HCT116 (cell line): ENCODE data around the gene TTC33. TPM values are rescaled to one million over a fixed set of nuclear protein-coding genes. Genes with fewer than 3 reads are reported as not detected.

ENCODE experiments used
- ATAC-seq: fragments of 200-7000 bp; cut with Tn5 transposase; 2 replicates; pipeline ENCODE4 v1.9.1; 2020; ENCODE audit warnings: mild to moderate bottlenecking, moderate library complexity
- BruUV-seq: library from RNA; stranded (reverse); fragments of 400-500 nt; replicated peaks from 2 replicates; lab custom pipeline; 2021; lab: Mats Ljungman, UMichigan
- CTCF ChIA-PET: fragments of 300-600 bp; sonication (Branson Sonifier 250); formaldehyde crosslinking; loops from one replicate; lab custom pipeline; 2021; ENCODE audit warnings: antibody characterized with exemption; lab: Charles Lee
- POLR2A ChIA-PET: fragments of 300-600, 350-600 bp; sonication (Branson Sonifier 250); formaldehyde crosslinking; loops from one replicate; lab custom pipeline; 2021; ENCODE audit warnings: antibody characterized with exemption; lab: Charles Lee
- RAD21 ChIA-PET, 2 experiments: fragments of 300-600 bp; sonication (Branson Sonifier 250); formaldehyde crosslinking; loops; one replicate each; lab custom pipeline; 2023; ENCODE audit warnings: low total read pairs in 2 of 2; ENCODE audit not compliant: uncharacterized antibody in 2 of 2, unreplicated experiment in 2 of 2, low non-redundant PET in 1 of 2; lab: Charles Lee
- DNase-seq: peaks from one replicate; pipeline ENCODE4 v3.0.0-alpha.2; 2010; ENCODE audit warnings: low read depth, low spot score
- H2AFZ ChIP-seq: fragments of 200-600 bp; shearing (Covaris generic), sonication (generic); 2 replicates; pipeline ENCODE4 v1.6.1; 2017; ENCODE audit warnings: low read depth, mixed run types, mixed read lengths, antibody characterized with exemption, low read length; ENCODE audit not compliant: poor library complexity, severe bottlenecking
- H3K27ac ChIP-seq: 2 replicates; pipeline ENCODE4 v1.5.1; 2012; ENCODE audit warnings: low read depth, low read length
- H3K27me3 ChIP-seq: fragments of 200-600 bp; sonication (generic); 2 replicates; pipeline ENCODE4 v1.6.1; 2016; ENCODE audit warnings: mixed run types, low read length, mixed read lengths; ENCODE audit not compliant: insufficient read depth
- H3K36me3 ChIP-seq, 2 experiments: fragments of 200-500 bp in 1 of 2; fragments of 200-600 bp in 1 of 2; sonication (Bioruptor generic) in 1 of 2; sonication (generic) in 1 of 2; 2 replicates each; pipeline versions ENCODE4 v1.5.1 to v1.6.1; 2014 to 2016; ENCODE audit warnings: low read length in 2 of 2, inconsistent platforms in 1 of 2, mixed read lengths in 1 of 2, mixed run types in 1 of 2; ENCODE audit not compliant: insufficient read depth in 2 of 2, control insufficient read depth in 1 of 2
- H3K4me1 ChIP-seq, 2 experiments: fragments of 200-600 bp in 1 of 2; sonication (generic) in 1 of 2; 2 replicates each; pipeline versions ENCODE4 v1.5.1 to v1.6.1; 2012 to 2017; ENCODE audit warnings: low read length in 2 of 2, inconsistent platforms in 1 of 2, mild to moderate bottlenecking in 1 of 2, mixed read lengths in 1 of 2, mixed run types in 1 of 2, moderate library complexity in 1 of 2; ENCODE audit not compliant: insufficient read depth in 2 of 2, control insufficient read depth in 1 of 2
- H3K4me2 ChIP-seq: fragments of 200-600 bp; sonication (generic); 2 replicates; pipeline ENCODE4 v1.6.1; 2017; ENCODE audit warnings: mixed run types, low read length, mixed read lengths
- H3K4me3 ChIP-seq, 2 experiments: fragments of 200-600 bp in 1 of 2; sonication (generic) in 1 of 2; replicated peaks in 1 of 2; 2 replicates each; pipeline ENCODE4 v1.5.1; 2011 to 2016; ENCODE audit warnings: low read length in 2 of 2, control low read depth in 1 of 2, low read depth in 1 of 2, mild to moderate bottlenecking in 1 of 2, mixed read lengths in 1 of 2, mixed run types in 1 of 2
- H3K79me2 ChIP-seq: fragments of 200-600 bp; sonication (generic); 2 replicates; pipeline ENCODE4 v1.6.1; 2017; ENCODE audit warnings: mild to moderate bottlenecking, mixed run types, low read length, moderate library complexity, mixed read lengths; ENCODE audit not compliant: insufficient read depth
- H3K9ac ChIP-seq: fragments of 200-600 bp; sonication (generic); 2 replicates; pipeline ENCODE4 v1.6.1; 2016; ENCODE audit warnings: low read length, mixed read lengths
- H3K9me2 ChIP-seq: fragments of 200-600 bp; sonication (generic), shearing (Covaris generic); 2 replicates; pipeline ENCODE4 v1.6.1; 2017; ENCODE audit warnings: mixed run types, mild to moderate bottlenecking, moderate library complexity; ENCODE audit not compliant: insufficient read depth
- H3K9me3 ChIP-seq, 2 experiments: fragments of 200-500 bp in 1 of 2; fragments of 200-600 bp in 1 of 2; sonication (Bioruptor generic) in 1 of 2; sonication (generic) in 1 of 2; 2 replicates each; pipeline ENCODE4 v1.6.1; 2014 to 2017; ENCODE audit warnings: low read length in 2 of 2, mixed read lengths in 2 of 2, inconsistent platforms in 1 of 2, low read depth in 1 of 2, mild to moderate bottlenecking in 1 of 2, mixed run types in 1 of 2, moderate library complexity in 1 of 2; ENCODE audit not compliant: control insufficient read depth in 1 of 2, insufficient read depth in 1 of 2
- H4K20me1 ChIP-seq: fragments of 200-600 bp; sonication (generic), shearing (Covaris generic); 2 replicates; pipeline ENCODE4 v1.6.1; 2017; ENCODE audit warnings: mixed run types, mild to moderate bottlenecking, moderate library complexity; ENCODE audit not compliant: insufficient read depth
- ATF3 ChIP-seq: IDR thresholded peaks from 2 replicates; pipeline ENCODE4 v1.6.1; 2012
- CBX3 ChIP-seq: IDR thresholded peaks from 2 replicates; pipeline ENCODE4 v1.6.1; 2012; ENCODE audit warnings: low read depth
- CEBPB ChIP-seq: IDR thresholded peaks from 2 replicates; pipeline ENCODE4 v1.6.1; 2012; ENCODE audit warnings: low read depth
- CTCF ChIP-seq, 3 experiments: fragments of 200-600 bp in 1 of 3; sonication (generic) in 1 of 3; IDR thresholded peaks in 2 of 3; conservative IDR thresholded peaks in 1 of 3; 2 replicates each; pipeline ENCODE4 v1.5.1; 2012 to 2017; ENCODE audit warnings: low read depth in 2 of 3, low read length in 2 of 3, antibody characterized with exemption in 1 of 3, borderline replicate concordance in 1 of 3, control low read depth in 1 of 3, mild to moderate bottlenecking in 1 of 3, mixed read lengths in 1 of 3, mixed run types in 1 of 3, moderate library complexity in 1 of 3; ENCODE audit not compliant: insufficient read depth in 1 of 3
- EGR1 ChIP-seq: IDR thresholded peaks from 2 replicates; pipeline ENCODE4 v1.6.1; 2012; ENCODE audit warnings: low read depth
- ELF1 ChIP-seq: IDR thresholded peaks from 2 replicates; pipeline ENCODE4 v1.6.1; 2012; ENCODE audit warnings: low read depth, borderline replicate concordance
- EZH2phosphoT487 ChIP-seq: fragments of 200-600 bp; IDR thresholded peaks from 2 replicates; pipeline ENCODE4 v1.6.1; 2018; ENCODE audit warnings: antibody characterized with exemption, borderline replicate concordance
- POLR2A ChIP-seq: IDR thresholded peaks from 2 replicates; pipeline ENCODE4 v1.7.0; 2011; ENCODE audit warnings: borderline replicate concordance; ENCODE audit not compliant: insufficient read depth, insufficient read length; ENCODE audit errors: extremely low read depth
- SP1 ChIP-seq: IDR thresholded peaks from 2 replicates; pipeline ENCODE4 v1.6.1; 2012; ENCODE audit warnings: low read depth
- TCF7L2 ChIP-seq: IDR thresholded peaks from 2 replicates; pipeline ENCODE4 v1.7.0; 2011; ENCODE audit warnings: borderline replicate concordance, inconsistent platforms; ENCODE audit not compliant: insufficient read depth, insufficient read length; ENCODE audit errors: extremely low read depth
- YY1 ChIP-seq: IDR thresholded peaks from 2 replicates; pipeline ENCODE4 v1.6.1; 2011; ENCODE audit warnings: low read length, low read depth, moderate library complexity, mild to moderate bottlenecking; ENCODE audit not compliant: insufficient replicate concordance; ENCODE audit errors: extremely low read depth
- ZNF274 ChIP-seq: fragments of 200-500 bp; sonication (Bioruptor generic); IDR thresholded peaks from 2 replicates; pipeline ENCODE4 v1.6.1; 2014; ENCODE audit warnings: mild to moderate bottlenecking, low read depth, low read length, inconsistent platforms
- intact Hi-C: fragments of 100-400 bp; cut with micrococcal nuclease; formaldehyde crosslinking; loops from 2 replicates; pipeline ENCODE4 v1.10.0; 2022
- total RNA-seq: library from RNA; stranded (reverse); gene quantifications from one replicate; pipeline ENCODE4 v1.2.1, GENCODE V29; 2021; ENCODE audit not compliant: unreplicated experiment

The TTC33 gene
- total RNA-seq, 1 experiment from 2014 or later = 14.5 TPM

DNA sequence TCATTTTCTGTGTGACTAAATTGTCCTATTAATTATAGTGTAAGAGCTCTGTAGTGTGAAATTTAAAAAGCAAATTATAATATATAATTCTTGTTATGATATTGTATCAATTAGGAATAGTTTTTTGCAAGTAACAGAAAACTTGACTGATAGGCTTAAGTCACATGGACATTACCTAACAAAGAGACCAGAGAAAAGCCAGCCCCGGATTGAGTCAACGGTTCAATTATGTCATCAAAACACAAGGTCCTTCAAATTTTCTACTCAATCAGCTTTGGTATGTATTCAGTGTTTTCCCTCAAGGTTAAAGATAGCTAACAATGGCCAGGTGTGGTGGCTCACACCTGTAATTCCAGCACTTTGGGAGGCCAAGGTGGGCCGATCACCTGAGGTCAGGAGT lies 202.8 kb downstream of the TTC33 start:
- no TSS peak for BruUV-seq
- ATAC-seq (no peak), DNase-seq (no peak)
- Histone ChIP-seq H3K4me1 (peaks cover 0 to 8% of the 10 kb centered on the region in 2 experiments; a peak in 1 of 4 replicates), H3K27ac (no peak overlapping the region), H3K79me2 (no peaks in the 10 kb centered on the region), H3K36me3 (no peaks in the 10 kb centered on the region), H3K4me3 (no peak overlapping the region), H3K9me3 (no peaks in the 10 kb centered on the region), H3K4me2 (no peak overlapping the region), H3K9me2 (no peaks in the 10 kb centered on the region), H3K27me3 (no peaks in the 10 kb centered on the region), H2AFZ (no peak overlapping the region), H3K9ac (no peak overlapping the region), H4K20me1 (no peaks in the 10 kb centered on the region)
- ChIA-PET CTCF (no interaction called here), RAD21 (no interaction called here), POLR2A (no interaction called here)
- TF ChIP-seq ATF3 = no peak
- no peak for TF ChIP-seq CBX3
- no peak for TF ChIP-seq EZH2phosphoT487
- no peak for TF ChIP-seq SP1
- no peak for TF ChIP-seq CTCF (IDR thresholded peaks at IDR 0.05 in 2 of 3, conservative IDR thresholded peaks at IDR 0.05 in 1 of 3; ENCODE audit: borderline replicate concordance in 1 of 3, insufficient read depth in 1 of 3, low read depth in 2 of 3, low read length in 2 of 3)
- TF ChIP-seq EGR1 = no peak
- TF ChIP-seq ZNF274 = no peak
- TF ChIP-seq CEBPB = no peak
- no peak for TF ChIP-seq YY1
- TF ChIP-seq TCF7L2 = no peak
- TF ChIP-seq POLR2A = no peak
- no peak for TF ChIP-seq ELF1
- intact Hi-C loops = no loop called here
